ENCODE measurements around the gene C19orf47.

DNA sequence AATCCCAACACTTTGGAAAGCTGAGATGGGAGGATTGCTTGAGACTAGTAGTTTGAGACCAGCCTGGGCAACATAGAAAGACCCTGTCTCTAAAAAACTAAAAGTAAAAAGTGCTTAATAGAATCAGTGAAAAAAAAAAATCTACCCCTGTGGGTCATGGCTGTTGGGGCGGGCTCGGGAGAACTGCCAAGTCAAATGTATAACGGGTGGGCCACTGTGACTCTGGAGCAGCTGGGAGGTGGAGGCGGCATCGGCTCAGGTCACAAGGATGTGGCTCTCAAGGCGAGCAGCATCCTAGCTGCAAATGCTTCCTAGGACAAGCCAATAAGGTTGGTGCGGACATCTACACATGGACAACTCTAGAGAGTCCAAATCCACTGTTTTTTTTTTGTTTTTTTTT lies 30.9 kb downstream of the C19orf47 start:
- TF ChIP-seq EZH2 (IDR thresholded peaks at IDR 0.05; ENCODE audit: insufficient read depth, poor library complexity, severe bottlenecking) (no peak), EZH2phosphoT487 (IDR thresholded peaks at IDR 0.05; ENCODE audit: insufficient read depth, low read depth) (no peak)
